Activated T-cell treated with anti-CD3 and anti-CD28 coated beads, Interleukin-2, amount 50 U/mL, for 1 hour (primary cell): ENCODE results near the gene B3GALNT2.
"Not testable (repeated sequence)": the region's sequence is repeated elsewhere in the genome, so short reads cannot be mapped to it uniquely, and the experiment has no call there.

ENCODE experiments used
- DNase-seq: peaks from one replicate; pipeline ENCODE4 v3.0.0-alpha.2; 2020

The B3GALNT2 gene

DNA sequence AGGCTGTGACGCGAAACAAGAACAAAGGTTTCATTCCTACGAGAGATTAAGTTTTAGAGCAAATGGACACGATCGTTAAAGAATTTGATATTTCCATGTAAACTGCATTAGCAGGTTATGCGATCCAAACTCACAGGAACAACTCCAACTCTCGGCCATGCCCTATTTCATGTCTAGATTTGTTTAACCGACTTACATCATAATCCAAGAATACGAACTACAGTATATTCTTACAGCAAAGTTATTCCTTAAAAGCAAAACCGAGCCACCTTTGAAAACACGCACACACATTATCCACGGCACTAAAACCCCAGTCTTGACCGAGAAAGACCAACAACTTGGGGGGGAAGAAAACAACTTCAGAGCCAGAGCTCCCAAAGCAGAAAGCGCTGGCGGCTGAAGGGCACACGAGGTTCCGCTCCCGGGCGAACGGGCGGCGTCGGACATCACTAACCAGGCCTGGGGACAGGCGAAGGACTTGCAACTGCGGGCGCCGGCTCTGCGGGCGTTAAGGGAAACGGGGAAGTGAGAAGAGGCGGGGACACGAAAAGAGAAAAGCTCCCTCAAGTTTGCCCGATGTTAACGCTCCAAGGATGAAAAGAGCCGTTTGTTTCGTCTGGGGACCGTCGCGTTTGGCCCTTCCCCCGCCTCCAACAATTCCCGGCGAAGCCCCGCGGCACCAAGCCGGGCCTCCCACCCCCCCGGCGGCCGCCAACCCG lies 690 bp downstream of the B3GALNT2 start:
- no peak for DNase-seq

DNA sequence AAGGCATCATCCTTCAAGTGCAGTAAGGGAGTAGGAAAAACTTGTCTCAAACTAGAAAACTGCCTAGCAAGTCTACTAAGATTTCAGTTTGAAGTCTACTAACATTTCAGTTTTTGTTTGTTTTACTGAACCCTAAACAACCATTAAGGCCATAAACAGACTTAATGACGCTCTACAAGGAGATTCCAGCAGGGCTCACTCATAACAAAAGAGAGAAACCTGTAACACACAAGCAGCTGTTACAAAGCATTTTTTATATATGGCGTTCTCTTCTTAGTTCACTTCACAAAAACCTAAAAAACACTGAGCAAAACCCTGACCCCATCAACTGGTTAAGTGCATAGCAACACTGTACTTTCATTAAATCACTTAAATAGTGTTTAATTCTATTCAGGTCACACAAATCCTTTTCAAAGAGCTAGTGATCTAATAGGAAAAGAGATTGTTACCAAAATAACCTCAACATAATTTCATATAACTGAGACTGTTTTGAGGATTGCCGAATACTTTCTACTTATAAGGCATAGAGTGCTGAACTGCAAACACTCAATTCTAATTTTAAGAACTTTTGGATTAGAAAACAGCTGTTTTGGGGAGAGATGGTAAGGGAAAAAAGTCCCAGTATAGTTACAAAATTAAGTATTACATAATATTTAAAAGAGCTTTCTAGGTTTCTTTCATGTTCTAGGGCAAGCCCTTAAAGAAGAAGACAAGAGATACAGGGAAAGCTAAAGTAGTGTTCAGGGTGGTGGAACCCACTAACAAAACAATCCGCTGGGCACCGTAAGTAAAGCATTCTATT lies 1.4 kb downstream of the B3GALNT2 start:
- DNase-seq, result no peak

GRCh38 chr1:235500971-235501540 lies 3.2 kb downstream of the B3GALNT2 start:
- DNase-seq, result no peak

DNA sequence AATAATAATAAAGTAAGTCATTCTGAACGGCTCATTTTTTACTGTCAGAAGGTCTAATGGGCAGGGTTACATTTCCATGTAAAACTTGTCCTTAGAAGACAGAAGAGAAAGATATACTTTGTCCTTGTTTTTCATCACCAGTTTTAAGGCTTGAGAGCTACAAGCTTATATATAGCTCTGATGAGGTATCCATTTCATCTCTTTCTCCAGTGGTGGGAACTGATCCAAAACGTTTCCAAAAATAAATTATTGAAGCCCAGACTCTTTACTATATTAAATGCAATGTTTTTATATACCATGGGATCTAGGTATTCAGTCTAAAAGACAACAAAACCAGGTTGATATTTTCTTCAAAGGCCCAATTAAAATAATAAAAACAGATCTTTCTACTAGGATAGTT lies 8.7 kb downstream of the B3GALNT2 start:
- no peak for DNase-seq

GRCh38 chr1:235495030-235495429 lies 9.2 kb downstream of the B3GALNT2 start:
- no peak for DNase-seq

DNA sequence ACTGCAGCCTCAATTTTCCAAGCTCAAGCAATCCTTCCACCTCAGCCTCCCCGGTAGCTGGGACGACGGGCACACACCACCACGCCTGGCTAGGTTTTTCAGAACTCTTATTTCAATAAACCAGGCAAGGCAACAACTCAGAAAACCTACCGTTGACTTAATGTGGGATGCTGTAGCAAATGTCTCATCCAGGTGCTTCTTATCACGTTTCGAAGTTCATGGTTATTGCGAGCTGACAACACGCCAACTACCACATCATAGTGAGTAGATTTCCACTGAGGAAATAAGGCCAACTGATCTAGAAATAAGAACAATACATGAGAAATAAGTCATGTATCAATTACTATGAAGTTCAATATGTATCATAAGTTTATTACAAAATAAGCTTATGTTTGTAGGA lies 9.7 kb downstream of the B3GALNT2 start:
- DNase-seq, result no peak

DNA sequence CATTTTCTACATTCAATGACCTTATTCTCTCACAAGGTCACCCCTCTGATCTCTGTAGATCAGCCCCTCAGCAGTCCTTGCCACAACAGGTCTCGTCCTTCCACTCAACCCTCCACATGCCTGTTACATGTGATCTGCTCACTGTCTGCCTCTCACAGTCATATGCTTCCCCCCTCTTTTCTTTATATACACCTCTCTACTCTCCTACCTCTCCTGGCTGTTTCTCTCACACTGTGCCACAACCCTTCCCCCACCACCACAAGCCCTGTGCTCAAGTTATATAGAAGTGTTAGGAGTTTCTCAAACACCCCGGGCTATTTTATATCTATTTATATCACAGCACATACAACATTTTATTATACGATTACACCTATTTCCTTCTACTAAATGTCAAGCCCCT lies 12.6 kb downstream of the B3GALNT2 start:
- no peak for DNase-seq

DNA sequence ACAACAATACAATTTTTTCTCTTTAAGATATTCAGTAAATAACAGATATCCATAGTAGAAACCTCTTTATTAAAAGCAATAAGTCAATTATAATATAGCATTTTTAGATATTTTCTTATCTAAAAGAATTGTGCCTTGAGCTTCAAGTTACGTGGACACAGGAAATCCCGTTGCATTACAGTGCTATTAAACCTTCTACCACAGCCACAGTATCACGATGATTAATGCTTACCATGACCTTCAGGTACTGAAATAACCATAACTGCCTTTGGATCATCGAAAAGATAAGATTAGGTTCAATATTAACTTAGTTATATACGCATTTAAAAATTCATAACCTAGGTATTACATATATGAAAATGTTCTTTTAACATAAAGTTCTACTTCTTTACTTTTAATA lies 17.9 kb downstream of the B3GALNT2 start:
- no peak for DNase-seq

DNA sequence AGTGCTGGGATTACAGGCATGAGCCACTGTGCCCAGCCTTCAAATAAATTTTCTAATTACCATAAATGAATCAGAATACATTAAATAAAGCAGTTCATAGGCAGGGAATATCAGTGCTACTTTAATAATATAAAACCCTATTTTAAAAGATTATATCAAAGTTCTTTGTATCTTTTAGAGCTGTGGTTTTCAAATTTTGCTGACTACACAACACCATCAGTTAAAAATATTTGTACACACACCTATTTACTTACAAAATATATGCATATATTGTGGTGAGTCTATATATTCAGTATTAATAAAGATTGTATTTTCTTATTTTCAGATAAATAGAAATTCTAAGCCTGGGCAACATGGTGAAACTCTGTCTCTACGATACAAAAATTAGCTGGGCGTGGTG lies 18.7 kb downstream of the B3GALNT2 start:
- DNase-seq, result no peak

GRCh38 chr1:235483090-235483489 lies 21.2 kb downstream of the B3GALNT2 start:
- DNase-seq, result no peak

DNA sequence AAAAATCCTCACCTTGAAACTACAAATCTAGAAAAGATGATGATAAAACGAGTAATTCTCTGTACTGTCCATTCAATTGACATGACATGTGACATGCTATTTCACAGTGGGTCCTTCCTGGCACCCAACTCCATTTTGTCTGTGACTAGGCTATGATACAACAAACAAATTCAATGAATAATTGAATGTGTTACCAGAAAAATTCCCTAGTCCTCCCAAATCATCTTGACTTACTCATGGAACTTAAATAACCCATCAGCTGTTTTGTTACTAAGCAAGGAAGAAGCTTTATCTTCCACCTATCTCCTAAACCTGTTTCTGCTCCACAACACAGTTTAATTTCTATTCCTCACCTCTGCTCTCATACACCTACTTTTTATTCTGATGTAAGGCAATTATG lies 30.4 kb downstream of the B3GALNT2 start:
- no peak for DNase-seq

GRCh38 chr1:235470741-235471439 lies 33.4 kb downstream of the B3GALNT2 start:
- no peak for DNase-seq

DNA sequence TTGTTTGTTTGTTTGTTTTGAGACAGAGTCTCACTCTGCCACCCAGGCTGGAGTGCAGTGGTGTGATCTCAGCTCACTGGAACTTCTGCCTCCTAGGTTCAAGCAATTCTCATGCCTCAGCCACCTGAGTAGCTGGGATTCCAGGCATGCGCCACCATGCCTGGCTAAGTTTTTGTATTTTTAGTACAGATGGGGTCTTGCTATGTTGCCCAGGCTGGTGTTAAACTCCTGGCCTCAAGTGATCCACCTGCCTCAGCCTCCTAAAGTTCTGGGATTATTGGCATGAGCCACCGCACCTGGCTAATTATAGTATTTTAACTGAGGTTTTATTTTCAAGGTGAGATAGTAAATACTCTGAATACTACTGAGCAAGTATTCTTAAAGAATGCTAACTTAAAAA lies 34.4 kb downstream of the B3GALNT2 start:
- DNase-seq, result not testable (repeated sequence)

DNA sequence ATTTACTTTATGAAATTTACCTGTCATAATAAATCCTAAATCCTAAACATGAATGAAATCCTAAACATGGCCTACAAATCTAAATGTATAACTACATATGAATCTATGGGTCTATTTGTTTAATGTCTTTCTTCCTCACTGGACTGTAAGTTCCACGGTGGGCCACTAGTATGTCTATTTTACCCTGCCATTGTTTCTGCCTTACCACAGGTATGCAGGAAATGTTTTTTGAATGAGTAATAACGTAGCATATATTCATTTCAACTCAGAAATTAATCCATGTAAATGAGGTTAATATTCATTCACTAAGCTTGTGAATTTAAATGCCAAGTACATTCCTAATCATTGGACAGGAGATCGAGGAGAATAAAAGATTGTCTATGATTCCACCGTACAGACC lies 35.3 kb downstream of the B3GALNT2 start:
- DNase-seq, result no peak

DNA sequence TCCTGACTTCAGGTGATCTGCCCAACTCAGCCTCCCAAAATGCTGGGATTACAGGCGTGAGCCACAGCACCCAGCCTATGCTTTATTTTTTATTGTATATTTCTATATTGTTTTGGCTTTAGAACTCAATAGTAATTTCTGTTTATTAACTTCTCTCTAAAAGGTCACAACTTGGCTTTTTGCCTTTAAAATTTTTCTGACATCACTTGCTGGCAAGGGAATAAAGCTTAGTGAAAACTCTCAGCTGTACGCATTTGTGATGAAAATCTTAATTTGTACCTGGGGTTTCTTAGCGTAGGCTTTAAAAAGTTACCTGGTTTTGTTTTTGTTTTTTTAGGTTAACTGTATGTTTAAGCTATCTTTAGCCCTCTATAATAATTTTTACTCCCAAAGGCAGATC lies 36.2 kb downstream of the B3GALNT2 start:
- DNase-seq, result no peak

GRCh38 chr1:235465066-235465465 lies 39.2 kb downstream of the B3GALNT2 start:
- DNase-seq, result no peak

DNA sequence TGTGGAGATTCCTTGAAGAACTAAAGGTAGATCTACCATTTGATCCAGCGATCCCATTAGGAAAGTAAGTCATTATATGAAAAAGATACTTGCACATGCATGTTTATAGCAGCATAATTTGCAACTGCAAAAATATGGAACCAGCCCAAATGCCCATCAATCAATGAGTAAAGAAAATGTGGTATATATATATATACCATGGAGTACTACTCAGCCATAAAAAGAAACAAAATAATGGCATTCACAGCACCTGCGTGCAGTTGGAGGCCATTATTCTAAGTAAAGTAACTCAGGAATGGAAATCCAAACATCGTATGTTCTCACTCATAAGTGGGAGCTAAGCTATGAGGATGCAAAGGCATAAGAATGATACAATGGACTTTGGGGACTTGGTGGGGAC lies 41.4 kb downstream of the B3GALNT2 start:
- DNase-seq, result not testable (repeated sequence)

GRCh38 chr1:235461954-235462353 lies 42.3 kb downstream of the B3GALNT2 start:
- no peak for DNase-seq

DNA sequence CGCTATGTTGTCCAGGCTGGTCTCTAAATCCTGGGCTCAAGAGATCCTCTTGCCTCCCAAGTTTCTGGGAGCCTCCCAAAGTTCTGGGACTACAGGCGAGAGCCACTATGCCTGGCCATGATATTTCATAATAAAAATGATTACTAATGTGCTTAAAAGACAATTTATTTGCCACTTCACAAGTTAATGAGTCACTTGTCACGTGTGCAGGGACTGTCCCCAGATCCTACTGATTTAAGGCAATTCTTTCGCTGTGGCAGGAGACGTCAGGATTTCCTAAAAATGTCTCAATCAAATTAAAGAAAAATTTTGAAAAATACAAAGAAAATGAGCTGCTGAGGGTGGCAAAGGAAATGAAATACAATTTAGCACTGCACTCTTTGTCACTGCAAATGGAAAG lies 43.5 kb downstream of the B3GALNT2 start:
- no peak for DNase-seq

DNA sequence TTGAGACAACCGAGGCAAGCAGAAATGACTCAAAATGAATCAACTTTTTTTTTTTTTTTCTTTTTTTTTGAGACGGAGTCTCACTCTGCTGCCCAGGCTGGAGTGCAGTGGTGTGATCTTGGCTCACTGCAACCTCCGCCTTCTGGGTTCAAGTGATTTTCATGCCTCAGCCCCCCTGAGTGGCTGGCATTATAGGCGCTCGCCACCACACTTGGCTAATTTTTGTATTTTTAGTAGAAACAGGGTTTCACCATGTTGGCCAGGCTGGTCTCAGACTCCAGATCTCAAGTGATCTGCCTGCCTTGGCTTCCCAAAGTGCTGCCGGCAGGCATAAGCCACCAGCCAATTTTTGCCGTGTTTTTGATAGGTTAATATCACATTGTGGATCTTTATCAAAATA lies 46.4 kb downstream of the B3GALNT2 start:
- DNase-seq, result not testable (repeated sequence)

GRCh38 chr1:235455823-235456222 lies 48.4 kb downstream of the B3GALNT2 start:
- DNase-seq, result no peak

DNA sequence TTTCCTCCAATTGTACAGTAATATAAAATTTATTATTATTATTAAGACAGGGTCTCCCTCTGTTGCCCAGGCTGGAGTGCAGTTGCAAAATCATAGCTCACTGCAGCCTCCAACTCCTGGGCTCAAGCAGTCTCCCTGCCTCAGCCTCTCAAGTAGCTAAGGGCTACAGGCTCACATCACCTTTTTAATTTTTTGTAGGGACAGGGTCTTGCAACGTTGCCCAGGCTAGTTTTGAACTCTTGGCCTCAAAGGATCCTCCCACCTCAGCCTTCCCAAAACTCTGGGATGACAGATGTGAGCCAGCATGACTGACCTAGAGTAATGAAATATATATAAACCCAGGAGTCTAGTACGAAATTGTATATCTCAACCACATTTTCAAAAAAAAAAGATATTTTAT lies 49.2 kb downstream of the B3GALNT2 start:
- DNase-seq, result no peak

GRCh38 chr1:235454021-235454420 lies 50.2 kb downstream of the B3GALNT2 start:
- no peak for DNase-seq
